Parathyroid adenoma (tissue), 2 donors: ENCODE data around the gene DCP1B.
A peak's percentile ranks its signal among the peaks of the same experiment; 100 is the strongest.
"Not testable (repeated sequence)": the region's sequence is repeated elsewhere in the genome, so short reads cannot be mapped to it uniquely, and the experiment has no call there.

Experiments used
- H2AFZ ChIP-seq: fragments of 300-600 bp; sonication (generic); one replicate; pipeline ENCODE4 v1.7.0; 2017; ENCODE audit warnings: antibody characterized with exemption, mild to moderate bottlenecking
- H3K27ac ChIP-seq: fragments of 300-600 bp; sonication (generic); one replicate; pipeline ENCODE4 v1.7.0; 2017
- H3K27me3 ChIP-seq: fragments of 300-600 bp; sonication (generic); one replicate; pipeline ENCODE4 v1.7.0; 2017; ENCODE audit warnings: low read length; ENCODE audit not compliant: control insufficient read depth, insufficient read depth
- H3K36me3 ChIP-seq: fragments of 300-600 bp; sonication (generic); one replicate; pipeline ENCODE4 v1.7.0; 2017; ENCODE audit warnings: low read length; ENCODE audit not compliant: control insufficient read depth, insufficient read depth
- H3K4me1 ChIP-seq: fragments of 300-600 bp; sonication (generic); one replicate; pipeline ENCODE4 v1.7.0; 2017; ENCODE audit warnings: control low read depth
- H3K4me2 ChIP-seq: fragments of 300-600 bp; sonication (generic); one replicate; pipeline ENCODE4 v1.7.0; 2017; ENCODE audit warnings: low read length
- H3K4me3 ChIP-seq: fragments of 300-600 bp; sonication (generic); one replicate; pipeline ENCODE4 v1.7.0; 2017; ENCODE audit warnings: low read depth, low read length
- H3K79me2 ChIP-seq: fragments of 300-600 bp; sonication (generic); one replicate; pipeline ENCODE4 v1.7.0; 2017; ENCODE audit warnings: control low read depth
- H3K9ac ChIP-seq: fragments of 300-600 bp; sonication (generic); one replicate; pipeline ENCODE4 v1.7.0; 2017; ENCODE audit warnings: mild to moderate bottlenecking
- H3K9me3 ChIP-seq: fragments of 300-600 bp; sonication (generic); one replicate; pipeline ENCODE4 v1.7.0; 2017; ENCODE audit warnings: low read length; ENCODE audit not compliant: control insufficient read depth
- TF ChIP-seq, protein P1 (sequence below): fragments of 300-600 bp; sonication (generic); IDR thresholded peaks from one replicate; pipeline ENCODE4 v1.7.0; 2017; ENCODE audit warnings: antibody characterized with exemption, mild to moderate bottlenecking
- donor health status: primary hyperparathyroidism.

DCP1B gene

DNA sequence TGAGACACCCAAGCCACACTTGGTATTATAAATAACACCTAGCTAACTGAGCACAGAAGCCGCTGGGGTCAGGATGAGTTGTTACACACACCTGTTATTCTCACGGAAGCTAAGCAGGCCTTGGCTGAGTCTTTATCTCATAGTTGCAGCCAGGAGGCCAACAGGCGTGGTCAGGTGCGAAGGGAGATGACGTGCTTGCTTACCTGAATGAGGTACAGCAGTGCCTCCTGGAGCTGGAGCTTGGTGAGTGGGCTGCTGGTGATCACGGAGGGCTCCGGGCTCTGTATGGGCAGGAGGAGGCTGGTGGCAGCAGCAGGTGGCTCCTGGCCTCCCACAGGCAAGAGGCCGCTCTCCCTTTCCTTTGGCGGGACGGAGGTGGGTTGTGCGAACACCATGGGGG is 55.4 kb downstream of the DCP1B start:
- H3K9me3 ChIP-seq: no peaks in the 10 kb centered on the region
- TF ChIP-seq, protein P1, sequence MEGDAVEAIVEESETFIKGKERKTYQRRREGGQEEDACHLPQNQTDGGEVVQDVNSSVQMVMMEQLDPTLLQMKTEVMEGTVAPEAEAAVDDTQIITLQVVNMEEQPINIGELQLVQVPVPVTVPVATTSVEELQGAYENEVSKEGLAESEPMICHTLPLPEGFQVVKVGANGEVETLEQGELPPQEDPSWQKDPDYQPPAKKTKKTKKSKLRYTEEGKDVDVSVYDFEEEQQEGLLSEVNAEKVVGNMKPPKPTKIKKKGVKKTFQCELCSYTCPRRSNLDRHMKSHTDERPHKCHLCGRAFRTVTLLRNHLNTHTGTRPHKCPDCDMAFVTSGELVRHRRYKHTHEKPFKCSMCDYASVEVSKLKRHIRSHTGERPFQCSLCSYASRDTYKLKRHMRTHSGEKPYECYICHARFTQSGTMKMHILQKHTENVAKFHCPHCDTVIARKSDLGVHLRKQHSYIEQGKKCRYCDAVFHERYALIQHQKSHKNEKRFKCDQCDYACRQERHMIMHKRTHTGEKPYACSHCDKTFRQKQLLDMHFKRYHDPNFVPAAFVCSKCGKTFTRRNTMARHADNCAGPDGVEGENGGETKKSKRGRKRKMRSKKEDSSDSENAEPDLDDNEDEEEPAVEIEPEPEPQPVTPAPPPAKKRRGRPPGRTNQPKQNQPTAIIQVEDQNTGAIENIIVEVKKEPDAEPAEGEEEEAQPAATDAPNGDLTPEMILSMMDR: no peak
- peak overlapping the region; percentile 49 for H3K27ac ChIP-seq
- no peak overlapping the region for H3K4me2 ChIP-seq
- no peaks in the 10 kb centered on the region for H3K79me2 ChIP-seq
- no peak overlapping the region for H3K4me3 ChIP-seq
- H3K27me3 ChIP-seq: no peaks in the 10 kb centered on the region
- peaks cover 14% of the 10 kb centered on the region for H3K4me1 ChIP-seq
- no peak overlapping the region for H3K9ac ChIP-seq
- no peak overlapping the region for H2AFZ ChIP-seq
- no peaks in the 10 kb centered on the region for H3K36me3 ChIP-seq

- H3K4me1 ChIP-seq: peaks cover 14% of the 10 kb centered on the region
- no peaks in the 10 kb centered on the region for H3K36me3 ChIP-seq
- TF ChIP-seq, protein P1: no peak
- H2AFZ ChIP-seq: no peak overlapping the region
- no peak overlapping the region for H3K9ac ChIP-seq
- no peaks in the 10 kb centered on the region for H3K79me2 ChIP-seq
- H3K27ac ChIP-seq: no peak overlapping the region
- H3K4me2 ChIP-seq: no peak overlapping the region
- H3K27me3 ChIP-seq: no peaks in the 10 kb centered on the region
- no peaks in the 10 kb centered on the region for H3K9me3 ChIP-seq
- H3K4me3 ChIP-seq: no peak overlapping the region
Measured at GRCh38 chr12:1947081-1947480, 57.2 kb downstream of the DCP1B start.

- no peak overlapping the region for H2AFZ ChIP-seq
- TF ChIP-seq, protein P1: no peak
- H3K4me1 ChIP-seq: peaks cover 14% of the 10 kb centered on the region
- H3K4me2 ChIP-seq: no peak overlapping the region
- no peaks in the 10 kb centered on the region for H3K27me3 ChIP-seq
- H3K27ac ChIP-seq: no peak overlapping the region
- no peaks in the 10 kb centered on the region for H3K9me3 ChIP-seq
- H3K79me2 ChIP-seq: no peaks in the 10 kb centered on the region
- no peaks in the 10 kb centered on the region for H3K36me3 ChIP-seq
- H3K4me3 ChIP-seq: no peak overlapping the region
- no peak overlapping the region for H3K9ac ChIP-seq
Measured at GRCh38 chr12:1946296-1946695, 58.0 kb downstream of the DCP1B start.

- not testable (repeated sequence) for H3K36me3 ChIP-seq, H3K79me2 ChIP-seq, H3K9me3 ChIP-seq, H3K4me3 ChIP-seq, H3K4me2 ChIP-seq, H3K27me3 ChIP-seq, H2AFZ ChIP-seq, H3K9ac ChIP-seq, H3K27ac ChIP-seq
- peaks cover 14% of the 10 kb centered on the region for H3K4me1 ChIP-seq
Measured at GRCh38 chr12:1945502-1945901, 58.8 kb downstream of the DCP1B start.

- no peaks in the 10 kb centered on the region for H3K27me3 ChIP-seq
- H3K9ac ChIP-seq: no peak overlapping the region
Measured at GRCh38 chr12:1939801-1940607, 64.3 kb downstream of the DCP1B start.

More at GRCh38 chr12:1939801-1940607, 64.3 kb downstream of the DCP1B start:
- peak overlapping the region; percentile 27 for H3K4me2 ChIP-seq
- H3K4me3 ChIP-seq: no peak overlapping the region
- TF ChIP-seq, protein P1: peak; percentile 96
- H3K27ac ChIP-seq: no peak overlapping the region
- no peak overlapping the region for H2AFZ ChIP-seq
- peaks cover 17% of the 10 kb centered on the region for H3K4me1 ChIP-seq
- no peaks in the 10 kb centered on the region for H3K36me3 ChIP-seq
- no peaks in the 10 kb centered on the region for H3K9me3 ChIP-seq
- H3K79me2 ChIP-seq: no peaks in the 10 kb centered on the region
